H9 (cell line): ENCODE measurements around the gene MUSK. TPM values are rescaled to one million over a fixed set of nuclear protein-coding genes. Genes with fewer than 3 reads are reported as not detected.

ENCODE experiments used
- DNase-seq: peaks from one replicate; pipeline ENCODE4 v3.0.0-alpha.2; 2017
- H2AFZ ChIP-seq: one replicate; pipeline ENCODE4 v1.6.1; 2013; ENCODE audit warnings: mild to moderate bottlenecking, low read length, control low read depth, moderate library complexity
- H2AK5ac ChIP-seq: 2 replicates; pipeline ENCODE4 v1.6.1; 2013; ENCODE audit warnings: low read length, control low read depth, mixed read lengths; ENCODE audit not compliant: insufficient read length
- H2BK120ac ChIP-seq: one replicate; pipeline ENCODE4 v1.6.1; 2013; ENCODE audit warnings: low read depth, mild to moderate bottlenecking, low read length, control low read depth, inconsistent platforms; ENCODE audit not compliant: poor library complexity, severe bottlenecking
- H2BK12ac ChIP-seq: 2 replicates; pipeline ENCODE4 v1.6.1; 2013; ENCODE audit warnings: low read length, control low read depth, mixed read lengths, low read depth; ENCODE audit not compliant: insufficient read length
- H2BK15ac ChIP-seq: 2 replicates; pipeline ENCODE4 v1.6.1; 2013; ENCODE audit warnings: low read depth, low read length, control low read depth
- H2BK20ac ChIP-seq: one replicate; pipeline ENCODE4 v1.6.1; 2013; ENCODE audit warnings: low read depth, mild to moderate bottlenecking, low read length, control low read depth, inconsistent platforms; ENCODE audit not compliant: poor library complexity, severe bottlenecking
- H2BK5ac ChIP-seq: 2 replicates; pipeline ENCODE4 v1.6.1; 2013; ENCODE audit warnings: low read length, control low read depth, mixed read lengths; ENCODE audit not compliant: insufficient read length
- H3K14ac ChIP-seq: 2 replicates; pipeline ENCODE4 v1.6.1; 2013; ENCODE audit warnings: low read length, control low read depth; ENCODE audit not compliant: insufficient read depth
- H3K18ac ChIP-seq: 2 replicates; pipeline ENCODE4 v1.6.1; 2013; ENCODE audit warnings: low read depth, mild to moderate bottlenecking, mixed read lengths, low read length, control low read depth; ENCODE audit not compliant: insufficient read length
- H3K23ac ChIP-seq: 2 replicates; pipeline ENCODE4 v1.6.1; 2013; ENCODE audit warnings: low read length, control low read depth, mixed read lengths, low read depth; ENCODE audit not compliant: insufficient read length
- H3K23me2 ChIP-seq: 2 replicates; pipeline ENCODE4 v1.6.1; 2013; ENCODE audit warnings: low read depth, mild to moderate bottlenecking, mixed read lengths, low read length, control low read depth; ENCODE audit not compliant: insufficient read length, poor library complexity, severe bottlenecking
- H3K27ac ChIP-seq: 2 replicates; pipeline ENCODE4 v1.5.1; 2013; ENCODE audit warnings: low read length, control low read depth, mixed read lengths, low read depth; ENCODE audit not compliant: insufficient read length
- H3K27me3 ChIP-seq: 2 replicates; pipeline ENCODE4 v1.6.1; 2013; ENCODE audit warnings: low read length, control low read depth, inconsistent platforms; ENCODE audit not compliant: insufficient read depth
- H3K4ac ChIP-seq: 2 replicates; pipeline ENCODE4 v1.6.1; 2013; ENCODE audit warnings: low read depth, mild to moderate bottlenecking, control low read depth, inconsistent platforms, low read length, moderate library complexity
- H3K4me1 ChIP-seq: 2 replicates; pipeline ENCODE4 v1.6.1; 2013; ENCODE audit warnings: low read length, control low read depth, inconsistent platforms; ENCODE audit not compliant: insufficient read depth
- H3K4me2 ChIP-seq: 2 replicates; pipeline ENCODE4 v1.6.1; 2013; ENCODE audit warnings: low read length, control low read depth, mixed read lengths; ENCODE audit not compliant: insufficient read length, insufficient read depth
- H3K56ac ChIP-seq: 2 replicates; pipeline ENCODE4 v1.6.1; 2013; ENCODE audit warnings: low read depth, mild to moderate bottlenecking, mixed read lengths, low read length, control low read depth; ENCODE audit not compliant: insufficient read length
- H3K79me1 ChIP-seq: 2 replicates; pipeline ENCODE4 v1.6.1; 2013; ENCODE audit warnings: low read depth, mild to moderate bottlenecking, moderate library complexity, low read length, control low read depth, inconsistent platforms; ENCODE audit not compliant: insufficient read depth, poor library complexity, severe bottlenecking
- H3K79me2 ChIP-seq: 2 replicates; pipeline ENCODE4 v1.6.1; 2013; ENCODE audit warnings: low read length, control low read depth, inconsistent platforms; ENCODE audit not compliant: insufficient read depth
- H3K9ac ChIP-seq: 2 replicates; pipeline ENCODE4 v1.6.1; 2013; ENCODE audit warnings: low read length, control low read depth, mixed read lengths; ENCODE audit not compliant: insufficient read length; ENCODE audit errors: extremely low read depth
- H3K9me3 ChIP-seq: one replicate; pipeline ENCODE4 v1.6.1; 2013; ENCODE audit warnings: low read depth, low read length, inconsistent platforms; ENCODE audit not compliant: control insufficient read depth
- H3T11ph ChIP-seq: one replicate; pipeline ENCODE4 v1.6.1; 2013; ENCODE audit warnings: mild to moderate bottlenecking, low read length, control low read depth, inconsistent platforms
- H4K20me1 ChIP-seq: one replicate; pipeline ENCODE4 v1.6.1; 2013; ENCODE audit not compliant: control insufficient read depth, insufficient read length, insufficient read depth
- H4K5ac ChIP-seq: 2 replicates; pipeline ENCODE4 v1.6.1; 2013; ENCODE audit warnings: low read depth, mild to moderate bottlenecking, mixed read lengths, low read length, control low read depth; ENCODE audit not compliant: insufficient read length
- H4K8ac ChIP-seq: replicated peaks from 2 replicates; pipeline ENCODE4 v1.6.1; 2013; ENCODE audit warnings: low read length, control low read depth, mixed read lengths, low read depth; ENCODE audit not compliant: insufficient read length
- H4K91ac ChIP-seq: 2 replicates; pipeline ENCODE4 v1.6.1; 2013; ENCODE audit warnings: low read depth, mild to moderate bottlenecking, moderate library complexity, mixed read lengths, low read length, control low read depth; ENCODE audit not compliant: insufficient read length
- H3K27ac Mint-ChIP-seq, 3 experiments: 2 replicates in 2 of 3; 3 replicates in 1 of 3; pipeline ENCODE4 v1.8.0; 2020 to 2021; ENCODE audit warnings: mixed read lengths in 3 of 3, mild to moderate bottlenecking in 1 of 3, moderate library complexity in 1 of 3
- H3K27me3 Mint-ChIP-seq: 2 replicates; pipeline ENCODE4 v1.8.0; 2021; ENCODE audit warnings: low read depth, mild to moderate bottlenecking, moderate library complexity, mixed read lengths
- H3K36me3 Mint-ChIP-seq, 3 experiments: 2 replicates in 2 of 3; 3 replicates in 1 of 3; pipeline ENCODE4 v1.8.0; 2020 to 2021; ENCODE audit warnings: low read depth in 3 of 3, mixed read lengths in 3 of 3; ENCODE audit not compliant: insufficient read depth in 1 of 3
- H3K4me1 Mint-ChIP-seq, 2 experiments: 2 replicates each; pipeline ENCODE4 v1.8.0; 2020; ENCODE audit warnings: mixed read lengths in 2 of 2
- H3K4me3 Mint-ChIP-seq, 2 experiments: 2 replicates in 1 of 2; 3 replicates in 1 of 2; pipeline ENCODE4 v1.8.0; 2020 to 2021; ENCODE audit warnings: mild to moderate bottlenecking in 2 of 2, mixed read lengths in 2 of 2, moderate library complexity in 1 of 2
- H3K9me3 Mint-ChIP-seq, 2 experiments: 2 replicates in 1 of 2; 3 replicates in 1 of 2; pipeline ENCODE4 v1.8.0; 2020; ENCODE audit warnings: mild to moderate bottlenecking in 2 of 2, mixed read lengths in 2 of 2, moderate library complexity in 1 of 2
- CTCF ChIP-seq: fragments of 200-600 bp; sonication (generic); conservative IDR thresholded peaks from 3 replicates; pipeline ENCODE4 v1.8.0; 2021; ENCODE audit warnings: antibody characterized with exemption, mild to moderate bottlenecking
- WGBS: extraction: QIAGEN DNeasy Blood & Tissue Kit; methylation state at CpG from one replicate; pipeline ENCODE4 v1.1.7; 2013; ENCODE audit warnings: missing lambda C conversion rate, low lambda C conversion rate, mixed read lengths; ENCODE audit not compliant: insufficient read length; ENCODE audit errors: extremely low coverage; 5-methylcytosine and 5-hydroxymethylcytosine counted together
- total RNA-seq: library from RNA; stranded (reverse); gene quantifications from 2 replicates; pipeline ENCODE4 v1.2.1, GENCODE V29; 2021

The MUSK gene
- total RNA-seq, 1 experiment from 2014 or later: not detected

GRCh38 chr9:110782701-110783100, 114.1 kb downstream of the MUSK start:
- Histone ChIP-seq H2BK120ac (no peak overlapping the region), H3K9ac (no peak overlapping the region), H3K27me3 (no peaks in the 10 kb centered on the region), H3K23ac (no peak overlapping the region), H3K27ac (no peak overlapping the region), H3K79me1 (no peaks in the 10 kb centered on the region), H3K79me2 (no peaks in the 10 kb centered on the region), H2BK5ac (no peak overlapping the region), H2BK15ac (no peak overlapping the region), H3K4ac (no peak overlapping the region), H4K8ac (no peak overlapping the region), H3K4me2 (no peak overlapping the region), H4K20me1 (no peaks in the 10 kb centered on the region), H3K14ac (no peak overlapping the region), H4K5ac (no peak overlapping the region), H2AFZ (no peak overlapping the region), H2BK20ac (no peak overlapping the region), H3K9me3 (no peaks in the 10 kb centered on the region), H3T11ph (no peak overlapping the region), H2AK5ac (no peak overlapping the region), H3K56ac (no peak overlapping the region), H3K23me2 (no peaks in the 10 kb centered on the region), H3K4me1 (no peaks in the 10 kb centered on the region), H4K91ac (no peak overlapping the region), H3K18ac (no peak overlapping the region), H2BK12ac (no peak overlapping the region)
- no peak for TF ChIP-seq CTCF
- no CpG with 5 or more reads among the region's 5 CpGs for WGBS
- Mint-ChIP-seq H3K4me3 (no peak overlapping the region), H3K9me3 (no peaks in the 10 kb centered on the region; a peak in 1 of 5 replicates), H3K27me3 (no peaks in the 10 kb centered on the region), H3K27ac (no peak overlapping the region), H3K4me1 (peaks cover 3 to 4% of the 10 kb centered on the region in 2 experiments; a peak in 3 of 4 replicates), H3K36me3 (no peaks in the 10 kb centered on the region)
- DNase-seq: no peak
